ENCODE results near the gene AASDH.
A peak's percentile ranks its signal among the peaks of the same experiment; 100 is the strongest.

AASDH gene

DNA sequence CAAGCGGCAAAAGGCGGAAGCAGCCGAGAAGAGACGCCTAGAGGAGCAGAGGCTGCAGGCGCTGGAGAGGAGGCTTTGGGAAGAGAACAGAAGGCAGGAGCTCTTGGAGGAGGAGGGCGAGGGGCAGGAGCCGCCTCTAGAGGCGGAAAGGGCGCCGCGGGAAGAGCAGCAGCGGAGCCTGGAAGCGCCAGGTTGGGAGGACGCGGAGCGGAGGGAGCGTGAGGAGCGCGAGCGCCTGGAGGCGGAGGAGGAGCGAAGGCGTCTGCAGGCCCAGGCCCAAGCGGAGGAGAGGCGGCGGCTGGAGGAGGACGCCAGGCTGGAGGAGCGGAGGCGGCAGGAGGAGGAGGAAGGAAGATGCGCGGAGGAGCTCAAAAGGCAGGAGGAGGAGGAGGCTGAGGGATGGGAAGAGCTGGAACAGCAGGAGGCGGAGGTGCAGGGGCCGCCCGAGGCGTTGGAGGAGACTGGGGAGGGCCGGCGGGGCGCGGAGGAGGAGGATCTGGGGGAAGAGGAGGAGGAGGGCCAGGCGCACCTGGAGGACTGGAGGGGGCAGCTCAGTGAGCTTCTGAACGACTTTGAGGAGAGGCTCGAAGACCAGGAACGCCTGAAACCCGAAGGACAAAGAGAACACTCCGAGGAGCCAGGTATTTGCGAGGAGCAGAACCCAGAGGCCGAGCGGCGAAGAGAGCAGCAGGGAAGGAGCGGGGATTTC lies 72.9 kb downstream of the AASDH start:
- DNase-seq = no peak

DNA sequence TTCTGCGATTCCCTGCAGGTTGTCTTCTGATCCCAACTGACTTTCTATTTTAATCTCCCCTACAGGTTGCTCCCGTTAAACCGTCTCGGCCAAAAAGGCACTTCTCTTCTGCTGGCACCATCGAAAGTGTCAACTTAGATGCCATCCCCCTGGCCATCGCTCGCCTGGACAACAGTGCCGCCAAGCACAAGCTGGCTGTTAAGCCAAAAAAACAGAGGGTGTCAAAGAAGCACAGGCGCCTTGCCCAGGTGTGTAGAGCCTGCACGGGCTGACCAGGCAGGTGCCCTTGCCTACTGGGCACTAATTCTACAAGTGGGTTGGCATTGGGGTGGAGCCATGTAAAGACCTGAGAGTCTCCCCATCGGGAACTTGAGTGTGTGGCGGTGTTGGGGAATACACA lies 74.2 kb downstream of the AASDH start:
- DNase-seq = no peak

DNA sequence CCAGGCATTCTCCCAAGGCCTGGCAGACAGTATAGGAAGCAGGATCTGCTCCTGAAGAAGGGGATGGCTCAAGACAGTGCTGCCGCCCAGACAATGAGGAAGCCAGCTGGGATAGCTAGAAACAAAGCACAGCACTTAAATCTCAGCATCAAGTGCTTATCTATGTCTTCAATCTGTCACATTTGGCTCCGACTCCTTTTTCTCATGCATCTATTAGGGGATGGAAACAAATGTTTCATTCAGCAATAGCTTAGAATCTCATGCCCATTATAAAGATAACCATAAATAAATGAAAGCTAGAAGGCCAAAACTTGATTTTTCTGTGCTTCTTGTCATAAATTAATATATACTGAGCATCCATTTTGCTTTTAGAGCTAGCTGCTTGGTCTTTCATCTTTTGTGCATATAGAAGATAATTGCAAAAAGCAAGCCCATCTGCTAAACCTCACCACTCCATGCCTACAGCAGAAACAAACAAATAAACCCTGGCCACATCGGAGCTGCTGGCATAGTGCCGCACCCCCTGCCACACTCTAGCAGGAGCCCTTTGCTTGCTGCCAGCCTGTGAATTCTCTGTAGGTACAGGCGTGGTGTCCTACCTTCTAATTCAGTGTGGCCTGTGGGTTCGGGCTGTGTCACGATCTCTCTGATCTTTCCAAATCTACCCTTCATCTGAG lies 75.9 kb downstream of the AASDH start:
- no peak for DNase-seq

DNA sequence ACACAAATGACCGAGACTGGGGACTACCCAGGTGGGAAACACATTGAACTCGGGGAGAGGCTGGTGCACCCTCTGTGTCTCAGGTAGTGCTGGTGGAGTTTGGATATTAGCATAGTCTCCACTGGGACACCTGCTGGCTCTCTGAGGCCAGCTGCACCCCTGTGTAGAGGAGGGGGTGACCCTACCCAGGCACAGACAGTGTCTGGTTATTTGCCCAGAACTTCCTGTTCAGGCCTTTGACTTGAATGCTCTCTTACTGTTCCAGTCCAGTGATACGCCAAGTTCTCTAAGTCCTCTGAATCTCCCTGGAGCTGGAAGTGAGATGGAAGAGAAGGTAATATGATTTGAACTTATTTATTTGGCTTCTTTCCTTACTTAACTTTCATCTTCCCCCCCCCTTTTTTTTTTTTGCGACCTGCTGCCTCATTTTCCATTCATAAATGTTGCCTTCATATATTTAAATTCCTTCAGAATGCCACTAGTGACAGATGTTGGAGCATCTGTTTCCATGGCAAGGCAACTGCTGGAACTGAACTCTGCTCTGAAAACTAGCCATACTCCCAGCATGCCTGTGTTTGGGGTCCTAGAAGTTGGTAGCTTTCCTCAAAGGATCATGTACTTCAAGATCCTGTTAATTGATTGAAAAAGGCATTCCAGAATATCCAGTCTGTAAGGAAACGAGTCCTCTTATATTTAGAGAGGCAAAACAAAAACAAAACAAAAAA lies 76.7 kb downstream of the AASDH start:
- no peak for DNase-seq

DNA sequence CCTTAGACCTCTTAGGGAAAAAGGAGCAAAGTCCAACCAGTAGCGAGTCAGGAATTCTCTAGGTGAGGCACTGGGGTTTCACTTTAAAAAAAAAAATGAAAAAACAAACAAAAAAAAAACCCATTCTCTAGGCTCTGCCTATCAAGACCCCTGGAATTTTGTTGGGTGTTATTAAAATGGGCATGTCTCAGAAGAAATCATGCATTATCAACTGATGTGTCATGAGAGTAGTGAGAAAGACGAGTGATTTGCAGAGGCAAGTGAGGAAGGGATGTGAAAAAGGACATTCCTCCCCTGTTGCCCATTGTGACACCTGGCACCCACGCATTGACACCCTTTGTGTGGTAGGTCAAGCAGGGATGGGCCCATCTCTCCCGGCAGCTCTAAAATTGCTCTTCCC lies 78.9 kb downstream of the AASDH start:
- no peak for DNase-seq

DNA sequence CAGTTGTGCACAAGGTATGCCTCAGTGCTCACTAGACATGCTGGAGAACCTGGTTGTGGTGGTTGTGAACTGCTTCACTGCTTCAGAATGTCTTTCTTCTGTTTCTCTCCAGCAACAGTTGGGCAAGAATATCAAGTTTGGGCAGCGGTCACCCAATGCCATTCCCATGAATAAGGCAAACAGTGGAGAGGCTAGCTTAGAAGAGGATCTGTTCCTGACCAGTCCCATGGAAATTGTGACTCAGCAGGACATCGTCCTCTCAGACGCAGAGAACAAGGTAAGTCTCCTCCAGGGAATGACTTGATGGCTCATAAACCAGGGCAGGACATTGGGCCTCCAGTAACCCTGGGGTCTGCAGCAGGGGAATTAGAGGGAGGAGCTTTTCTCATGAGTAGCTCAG lies 79.9 kb downstream of the AASDH start:
- DNase-seq = no peak

DNA sequence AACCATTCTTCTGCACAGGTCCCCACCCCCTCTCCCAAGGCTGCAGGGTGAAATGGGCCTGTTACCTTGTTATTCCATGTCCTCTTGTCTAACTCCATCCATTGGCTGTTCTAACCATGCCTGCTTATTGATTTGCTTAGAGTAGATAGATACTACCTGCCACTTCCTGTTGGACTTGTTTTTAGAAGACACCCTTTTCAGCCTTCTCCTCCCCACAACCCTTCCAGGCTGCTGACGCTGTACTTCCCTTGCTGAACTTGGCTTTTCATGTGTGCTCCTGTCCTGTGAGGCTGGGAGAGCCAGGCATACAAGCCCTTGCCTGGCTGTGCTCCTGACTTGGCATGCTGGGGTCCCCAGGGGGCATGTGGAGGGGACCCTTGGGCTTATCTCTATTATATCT lies 81.9 kb downstream of the AASDH start:
- no peak for DNase-seq

DNA sequence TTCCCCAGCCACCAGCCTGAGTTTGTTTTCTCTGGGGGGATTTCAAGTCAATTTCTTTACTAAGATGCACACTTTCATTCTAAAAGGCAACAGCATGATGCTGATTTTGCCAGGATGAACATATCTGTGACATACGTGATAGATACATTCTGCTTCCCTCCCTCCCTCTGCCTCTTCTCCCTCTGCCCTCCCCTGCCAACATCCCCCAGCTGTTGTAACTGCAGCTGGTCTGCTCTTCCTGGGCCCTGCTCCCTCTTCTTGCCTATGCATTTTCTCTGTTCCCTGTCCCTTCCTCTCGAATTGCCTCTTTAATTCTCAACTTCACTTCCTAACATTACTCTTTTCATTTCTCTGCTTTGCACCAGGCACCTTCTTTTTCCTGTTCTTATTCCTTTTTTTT lies 83.4 kb downstream of the AASDH start:
- no peak for DNase-seq

DNA sequence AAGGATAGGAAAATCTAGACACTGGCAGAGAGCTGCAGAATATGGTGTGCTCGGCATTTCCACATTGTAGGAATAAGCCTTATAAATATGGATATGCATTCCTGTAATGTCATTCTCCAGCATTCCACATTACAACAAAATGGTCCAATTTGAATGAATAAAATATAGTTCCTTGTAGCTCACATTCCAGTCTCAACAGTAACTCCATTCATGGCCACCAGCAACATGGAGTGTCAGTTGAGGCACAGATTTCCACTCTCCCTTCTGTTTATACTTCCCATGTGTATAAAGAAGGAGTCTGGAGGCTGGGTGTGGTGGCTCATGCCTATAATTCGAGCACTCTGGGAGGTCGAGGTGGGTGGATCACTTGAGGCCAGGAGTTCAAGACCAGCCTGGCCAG lies 84.5 kb downstream of the AASDH start:
- DNase-seq = no peak

DNA sequence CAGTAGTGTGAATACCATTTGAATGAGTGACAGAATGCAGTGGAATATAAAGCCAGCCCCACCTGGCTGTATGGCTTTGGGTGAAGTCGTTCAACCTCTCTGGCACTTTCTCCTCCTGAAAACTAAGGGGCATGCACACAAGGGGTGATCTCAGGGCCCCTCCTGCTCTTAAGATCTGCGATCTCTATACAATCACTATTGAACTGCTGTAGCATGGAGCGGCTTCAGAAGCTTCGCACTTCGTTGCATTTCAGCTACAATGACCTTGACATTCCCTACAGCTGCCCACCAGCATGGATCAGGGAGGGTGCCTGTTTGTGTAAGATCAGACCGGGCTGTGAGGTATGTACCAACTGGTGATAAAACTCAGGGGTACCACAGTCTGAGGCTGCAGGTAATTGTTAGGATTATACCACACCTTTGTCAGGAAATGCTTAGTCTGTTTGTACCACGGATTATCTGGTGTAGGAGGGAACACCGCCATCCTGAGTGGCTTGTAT lies 85.2 kb downstream of the AASDH start:
- no peak for DNase-seq

DNA sequence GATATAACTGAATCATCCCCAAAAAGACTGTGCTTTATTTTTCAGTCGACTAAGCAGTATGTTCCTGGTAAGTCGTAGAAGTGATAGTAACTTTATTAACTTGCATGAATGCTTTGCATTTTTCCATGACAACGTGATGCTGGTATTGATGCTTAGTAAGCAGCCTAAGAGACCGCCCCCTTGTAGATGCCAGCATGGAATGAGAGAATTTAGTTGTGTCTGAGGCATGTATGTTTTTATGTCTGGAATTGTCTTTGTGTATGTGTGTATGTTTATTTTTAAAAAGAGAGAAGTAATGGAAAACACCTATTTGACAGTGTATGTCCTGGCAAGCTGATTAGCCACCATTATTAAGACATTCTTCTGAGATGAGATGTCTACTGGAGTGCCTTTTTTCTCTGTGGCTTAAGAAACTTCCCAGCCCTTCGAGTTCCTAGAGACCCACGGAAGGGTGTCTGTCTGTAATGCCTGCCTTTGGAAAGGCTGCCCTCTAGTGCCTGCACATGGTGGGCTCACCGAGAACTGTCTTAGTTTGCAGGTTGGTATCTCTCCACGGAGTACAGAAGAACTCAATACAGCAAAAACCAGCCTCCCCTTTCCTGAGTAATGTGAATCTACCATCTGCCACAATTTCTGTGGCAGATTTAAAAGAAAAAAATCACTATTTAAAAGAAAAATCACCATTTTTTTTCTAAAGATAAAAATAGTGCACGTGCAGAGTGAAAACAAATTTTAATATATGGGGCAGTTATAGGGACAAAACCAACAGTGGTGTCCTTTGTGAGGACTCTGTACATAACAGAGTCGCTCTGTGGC lies 85.9 kb downstream of the AASDH start:
- peak; percentile 71 for DNase-seq

DNA sequence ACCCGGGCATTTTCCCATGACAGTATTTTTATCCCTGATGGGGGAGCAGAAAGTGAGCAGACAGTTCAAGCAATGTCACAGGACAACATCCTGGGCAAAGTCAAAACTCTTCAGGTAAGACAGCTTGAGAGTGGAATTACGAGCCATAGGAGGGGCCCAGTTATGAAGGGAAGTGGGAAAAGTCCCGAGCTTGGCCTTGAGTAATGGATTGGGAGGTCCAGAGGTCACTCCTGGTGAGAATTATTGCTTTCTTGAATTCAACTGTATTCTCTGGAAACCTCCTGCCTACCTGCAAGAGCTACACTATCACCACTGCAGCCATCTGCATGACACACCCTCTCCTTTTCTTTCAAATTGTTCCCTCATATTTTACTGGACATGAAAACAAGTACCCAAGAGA lies 89.1 kb downstream of the AASDH start:
- no peak for DNase-seq

DNA sequence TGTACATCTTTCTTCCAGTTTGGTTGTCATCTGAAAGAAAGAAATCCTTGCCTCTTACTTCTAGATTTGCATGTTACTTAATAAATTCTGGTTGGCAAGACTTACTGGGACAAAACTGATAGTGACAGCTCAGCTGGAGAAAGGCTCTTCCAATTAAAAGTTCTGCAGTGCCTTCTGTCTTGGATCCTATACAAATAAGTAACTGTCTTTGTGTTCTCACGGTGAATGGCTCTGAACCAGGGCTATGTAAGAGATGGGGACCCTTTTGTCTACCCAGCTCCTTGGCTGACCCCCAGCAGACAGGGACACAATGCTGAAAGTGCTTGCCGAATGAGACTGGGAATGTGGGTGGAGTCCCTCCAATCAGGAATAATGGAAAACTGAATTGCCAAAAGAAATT lies 89.5 kb downstream of the AASDH start:
- DNase-seq = no peak

DNA sequence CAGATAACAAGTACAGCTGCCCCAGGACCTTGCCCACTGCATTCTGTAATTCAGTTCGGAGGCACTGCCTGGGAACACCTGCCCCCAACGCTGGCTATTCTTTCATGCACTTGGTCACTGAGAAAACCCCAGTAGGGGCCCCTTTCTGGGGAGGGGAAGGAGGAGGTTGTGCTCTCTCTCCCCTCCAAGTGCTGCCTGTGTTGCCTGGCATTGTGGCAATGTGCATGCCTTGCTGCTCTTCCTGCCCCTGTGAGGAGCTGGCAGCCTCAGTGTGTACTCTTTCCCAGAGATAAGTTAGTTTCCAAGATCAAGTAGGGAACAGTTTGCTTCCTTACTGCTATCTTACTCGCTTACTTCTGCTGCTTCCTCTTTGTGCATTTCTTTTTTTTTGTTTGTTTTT lies 90.8 kb downstream of the AASDH start:
- DNase-seq = no peak

DNA sequence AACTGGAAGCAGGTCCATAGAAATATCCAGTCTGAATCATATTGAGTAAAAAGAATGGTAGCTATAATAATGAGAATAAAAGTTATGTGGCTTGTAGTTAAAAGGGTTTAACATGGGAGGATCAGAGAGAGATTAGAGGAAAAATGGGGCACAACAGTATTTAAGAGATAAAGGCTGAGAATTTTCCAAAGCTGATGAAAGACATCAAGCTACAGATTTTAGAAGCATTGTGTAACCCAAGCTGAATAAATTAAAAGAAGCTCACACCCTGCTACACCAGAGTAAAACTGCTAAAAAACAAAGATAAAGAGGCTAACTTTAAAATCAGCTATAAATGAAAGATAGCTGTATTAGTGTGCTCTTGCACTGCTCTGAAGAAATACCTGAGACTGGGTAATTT lies 94.2 kb downstream of the AASDH start:
- no peak for DNase-seq

DNA sequence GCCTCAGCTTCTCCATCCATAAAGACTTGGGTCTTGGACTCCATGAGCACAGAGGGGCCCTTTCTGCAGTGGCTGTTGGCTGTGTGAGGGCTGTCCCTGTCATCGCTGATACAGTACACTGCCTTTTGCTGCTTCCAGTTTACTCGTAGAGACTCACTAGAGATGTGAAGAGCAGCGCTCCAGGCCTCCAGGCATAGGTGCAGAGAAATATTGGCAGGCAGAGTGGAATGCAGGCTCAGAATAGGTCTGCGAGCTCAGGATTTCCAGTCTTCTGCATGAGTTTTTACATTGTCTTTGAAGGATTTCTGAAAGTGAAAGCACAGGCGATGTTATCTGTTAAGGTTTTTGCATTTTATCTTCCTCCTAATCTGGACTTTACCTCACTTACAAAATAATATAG lies 97.4 kb downstream of the AASDH start:
- no peak for DNase-seq

DNA sequence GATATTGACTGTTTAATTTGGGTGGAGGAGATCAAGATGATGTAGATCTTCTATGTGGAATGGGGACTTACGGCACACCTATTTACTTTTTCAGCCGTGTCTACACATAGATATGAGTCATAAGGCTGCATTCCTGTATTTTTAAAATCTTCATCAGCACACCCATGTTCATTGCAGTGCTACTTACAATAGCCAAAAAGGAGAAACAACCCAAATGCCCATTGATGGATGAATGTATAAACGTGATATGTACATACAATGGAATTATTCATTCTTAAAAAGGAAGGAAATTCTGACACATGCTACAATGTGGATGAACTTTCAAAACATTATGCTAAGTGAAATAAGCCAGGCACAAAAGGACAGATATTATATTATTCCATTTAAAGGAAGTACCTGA lies 98.6 kb downstream of the AASDH start:
- DNase-seq = no peak

All from T1000 (cell line).